NCI-H2196 treated with DMSO at 0.1 percent for 48 hours (cell line): Measurements from ENCODE around the gene GMEB2.
"Not testable (repeated sequence)": the region's sequence is repeated elsewhere in the genome, so short reads cannot be mapped to it uniquely, and the experiment has no call there.

Experiments used
- DNase-seq: peaks from one replicate; lab custom pipeline; 2025; ENCODE audit not compliant: unreplicated experiment; lab: John Stamatoyannopoulos, UW

Gene GMEB2

DNA sequence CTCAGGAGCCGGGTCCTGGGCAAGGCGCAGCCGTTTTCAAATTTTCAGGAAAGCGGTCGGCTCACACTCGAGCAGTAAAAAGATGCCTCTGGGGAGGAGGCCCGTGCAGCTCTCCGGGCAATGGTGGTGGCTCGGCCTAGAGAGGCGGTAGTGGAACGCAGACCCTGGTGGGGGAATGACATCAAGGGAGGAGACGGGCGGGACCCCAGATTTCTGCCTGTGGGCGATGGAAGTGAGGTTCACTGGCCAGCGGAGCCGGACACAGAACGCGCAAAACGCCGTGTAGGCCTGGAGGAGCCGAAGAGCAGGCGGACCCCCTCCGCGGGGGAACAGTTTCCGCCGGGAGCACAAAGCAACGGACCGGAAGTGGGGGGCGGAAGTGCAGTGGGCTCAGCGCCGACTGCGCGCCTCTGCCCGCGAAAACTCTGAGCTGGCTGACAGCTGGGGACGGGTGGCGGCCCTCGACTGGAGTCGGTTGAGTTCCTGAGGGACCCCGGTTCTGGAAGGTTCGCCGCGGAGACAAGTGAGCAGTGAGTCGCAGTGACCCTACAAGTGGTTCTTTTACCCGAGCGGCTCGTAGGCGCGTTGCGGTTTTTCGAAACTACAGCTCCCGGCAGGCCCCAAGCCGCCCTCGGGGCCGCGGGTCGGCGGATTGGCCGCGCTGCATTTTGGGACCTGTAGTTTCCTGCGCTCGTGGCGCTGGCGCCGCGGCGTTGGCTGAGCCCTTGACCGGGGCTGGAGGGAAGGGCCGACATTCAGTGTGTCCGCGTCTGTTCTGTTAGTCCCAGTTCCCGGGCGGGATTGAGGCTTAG lies 31.2 kb upstream of the GMEB2 start, which contains the start of gene RTEL1:
Gene RTEL1, plus strand, starts transcription at position 376 of the 812 bp plus-strand sequence. CDS start 1,091 bp downstream, outside the sequence.
- DNase-seq = peak; percentile 78

DNA sequence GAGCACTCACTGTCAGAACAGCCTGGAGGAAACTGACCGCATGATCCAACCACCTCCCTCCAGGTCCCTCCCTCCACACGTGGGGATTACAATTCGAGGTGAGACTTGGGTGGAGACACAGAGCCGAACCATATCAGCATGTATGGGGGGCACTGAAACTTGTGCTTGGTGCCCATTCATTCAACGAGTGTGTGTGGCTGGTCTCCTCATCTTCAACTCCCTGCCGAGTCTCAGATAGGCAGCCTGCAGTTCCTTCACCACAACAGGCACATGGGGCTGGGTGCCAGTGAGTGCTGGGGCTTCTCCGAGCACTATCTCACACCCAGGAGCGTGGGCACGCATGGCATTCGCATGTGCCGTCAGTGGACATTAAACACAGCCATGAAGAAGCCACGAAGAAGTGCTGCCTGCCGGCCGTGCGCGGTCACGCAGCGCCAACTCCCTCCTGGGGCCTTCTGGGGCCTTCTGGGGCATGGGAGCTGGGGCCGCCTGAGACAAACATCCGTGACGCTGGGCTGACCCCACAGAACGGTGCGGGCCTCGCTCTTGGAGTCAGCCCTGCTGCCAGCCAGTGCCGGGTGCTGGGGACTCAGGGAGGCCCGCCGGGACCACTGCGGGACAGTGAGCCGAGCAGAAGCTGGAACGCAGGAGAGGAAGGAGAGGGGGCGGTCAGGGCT lies 30.5 kb upstream of the GMEB2 start:
- DNase-seq = no peak

DNA sequence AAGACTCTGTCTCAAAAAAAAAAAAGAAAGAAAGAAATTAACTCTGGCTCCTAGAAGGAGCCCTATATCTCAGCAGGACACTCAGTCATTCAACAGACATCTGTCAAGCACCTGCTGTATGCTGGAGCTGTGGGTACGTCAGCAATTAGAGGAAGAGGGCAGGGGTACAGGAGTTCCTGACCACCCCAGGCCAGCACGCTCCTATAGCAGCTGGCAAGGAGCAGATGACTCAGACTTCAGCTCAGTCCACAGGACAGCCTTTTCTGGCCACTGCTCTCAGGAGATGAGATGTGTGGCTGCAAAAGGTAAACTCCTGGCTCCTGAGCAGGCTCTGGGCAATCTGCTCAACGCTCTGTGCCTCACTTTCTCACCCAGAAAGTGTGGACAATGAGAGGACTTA lies 29.6 kb upstream of the GMEB2 start:
- no peak for DNase-seq

DNA sequence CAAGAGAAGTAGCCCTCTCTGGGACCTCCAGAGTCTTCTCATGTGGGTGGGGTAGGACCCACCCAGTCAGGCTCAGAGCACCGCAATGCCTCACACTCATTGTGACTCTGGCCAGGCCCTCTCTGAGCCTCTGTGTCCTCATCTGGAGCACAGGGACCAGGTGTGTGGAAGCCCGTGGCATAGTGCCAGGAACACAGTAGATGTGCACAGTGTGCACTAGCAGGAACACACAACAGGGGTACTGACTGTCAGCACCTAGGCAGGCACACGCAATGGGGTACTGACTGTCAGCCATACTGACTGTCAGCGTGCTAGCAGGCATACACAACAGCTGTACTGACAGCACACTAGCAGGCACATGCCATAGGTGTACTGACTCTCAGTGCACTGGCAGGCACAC lies 28.3 kb upstream of the GMEB2 start:
- DNase-seq = no peak

DNA sequence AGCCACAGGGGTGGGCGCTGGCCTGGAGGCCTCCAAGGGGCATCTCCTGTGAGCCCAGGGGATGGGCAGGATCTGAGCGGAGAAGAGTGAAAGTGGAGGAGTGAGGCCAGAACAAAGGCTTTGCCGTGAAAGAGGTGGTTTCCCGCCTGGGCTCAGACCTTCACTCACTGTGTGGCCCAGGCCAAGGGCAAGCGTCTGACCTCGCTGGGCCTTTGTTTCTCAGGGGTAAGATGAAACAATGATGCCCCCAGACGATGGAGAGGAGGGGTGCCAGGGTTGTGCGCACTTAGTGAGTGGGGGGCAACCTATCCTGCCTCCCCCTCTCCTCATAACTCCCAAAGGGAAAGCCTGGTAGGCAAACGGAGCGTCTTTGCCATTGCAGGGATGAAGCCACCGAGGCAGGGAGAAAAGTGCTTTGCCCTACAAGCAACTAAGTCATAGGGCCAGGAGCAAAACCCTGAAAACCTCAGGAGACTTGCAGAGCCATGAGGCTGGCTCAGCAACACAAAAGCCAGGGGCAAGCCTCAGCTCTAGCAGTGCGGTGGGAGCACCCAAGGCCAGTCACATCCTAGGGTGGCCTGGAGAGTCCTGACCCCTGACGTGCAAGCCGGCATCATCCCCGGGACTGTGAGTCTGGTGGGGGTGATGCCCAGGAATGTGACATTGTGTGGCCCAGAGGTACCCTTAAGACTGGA lies 27.2 kb upstream of the GMEB2 start:
- no peak for DNase-seq

DNA sequence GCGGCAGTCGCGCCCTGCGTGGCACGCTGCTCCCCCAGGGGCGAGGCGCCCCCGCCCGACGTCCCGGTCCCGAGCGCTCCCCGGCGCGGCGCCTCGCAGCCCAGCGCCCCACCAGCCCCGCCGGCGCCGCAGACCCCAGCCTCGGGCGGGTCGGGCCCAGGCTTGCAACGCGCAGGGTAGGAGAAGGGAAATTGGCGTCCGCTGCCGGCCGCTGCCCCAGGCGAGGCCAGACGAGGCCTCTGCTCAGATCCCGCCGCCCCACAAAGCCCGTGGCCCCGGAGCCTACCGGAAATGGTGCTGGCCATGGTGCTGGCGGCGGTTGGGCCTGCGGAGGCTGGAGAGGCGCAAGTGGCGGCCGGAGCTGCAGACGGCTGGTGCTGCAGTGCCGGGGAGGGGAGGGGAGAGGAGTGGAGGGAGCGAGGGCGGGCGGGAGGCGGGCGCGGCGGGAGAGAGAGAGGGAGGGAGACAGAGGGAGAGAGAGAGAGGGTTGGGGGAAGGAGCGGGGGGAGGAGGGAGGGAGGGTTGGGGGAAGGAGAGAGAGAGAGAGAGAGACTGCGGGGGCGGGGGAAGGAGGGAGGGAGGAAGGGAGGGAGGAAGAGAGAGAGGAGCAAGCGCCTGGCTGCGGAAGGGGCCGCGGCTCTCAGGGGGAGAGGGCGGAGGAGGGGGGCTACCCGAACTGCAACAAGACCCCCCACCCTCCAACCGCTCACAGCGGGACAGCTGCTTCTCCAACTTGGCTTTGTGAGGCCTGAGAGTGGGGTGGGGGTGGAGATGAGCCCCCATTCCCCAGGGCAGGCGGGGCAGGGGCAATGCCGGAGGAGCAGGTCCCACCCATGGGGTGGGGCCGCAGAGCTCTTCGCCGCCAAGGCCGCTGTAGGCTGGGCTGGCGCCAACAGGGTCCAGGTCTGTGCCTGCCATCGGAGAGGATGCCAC lies 26.4 kb upstream of the GMEB2 start, which contains the start of gene STMN3:
Gene STMN3, minus strand, starts transcription at position 384 of the 933 bp plus-strand sequence. Its CDS starts 79 bp downstream, at position 305.
- peak; percentile 83 for DNase-seq

DNA sequence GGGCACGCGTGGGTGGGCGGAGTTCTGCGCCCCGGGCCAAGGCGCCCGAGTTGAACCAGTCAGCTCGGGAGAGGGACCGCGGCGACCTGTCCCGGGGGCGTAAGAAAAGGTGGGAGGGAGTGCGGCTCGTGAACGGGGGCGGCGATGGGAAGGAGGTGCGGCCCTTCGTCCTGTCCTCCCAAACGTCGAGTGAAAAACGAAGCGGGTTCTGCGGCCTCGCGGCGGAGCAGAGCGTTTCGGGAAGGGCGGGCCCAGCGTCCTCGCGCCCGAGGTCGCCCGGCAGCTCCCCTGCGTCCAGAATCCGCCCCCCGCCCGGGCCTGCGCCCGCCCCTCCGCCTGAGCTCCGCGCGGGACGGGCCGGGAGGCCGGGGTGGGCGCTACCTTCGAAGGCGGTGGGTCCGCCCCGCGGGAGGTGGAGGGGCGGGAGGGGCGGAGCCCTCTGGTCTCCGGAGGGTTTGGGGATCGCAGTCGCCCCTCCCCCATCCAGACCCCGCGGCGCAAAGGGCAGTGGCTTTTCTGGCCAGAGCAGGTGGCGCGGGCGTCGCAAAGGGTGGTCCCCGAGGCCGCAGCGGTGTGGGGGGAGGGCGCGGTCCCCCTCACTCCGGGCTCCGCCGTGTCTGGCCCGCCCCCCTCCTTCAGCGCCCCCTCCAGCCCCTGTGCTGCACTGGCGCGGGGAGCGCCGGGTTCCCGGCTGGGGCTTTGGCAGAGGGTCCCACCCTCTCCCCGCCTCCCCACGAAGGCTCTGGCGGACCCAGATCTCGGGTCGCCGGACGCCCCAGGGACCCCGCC lies 25.5 kb upstream of the GMEB2 start:
- DNase-seq = no peak

DNA sequence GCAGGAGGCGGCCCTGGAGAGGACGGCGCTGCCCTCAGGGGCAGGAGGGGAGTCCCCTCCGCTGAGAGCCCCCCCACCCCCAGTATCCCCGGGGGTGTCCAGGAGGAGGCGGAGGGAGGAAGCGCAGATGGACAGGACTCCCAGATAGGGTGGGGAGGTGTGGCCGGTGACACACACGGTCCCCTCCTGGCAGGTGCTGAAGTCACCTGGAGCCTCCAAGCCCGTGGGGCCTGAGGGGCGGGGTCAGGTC lies 25.0 kb upstream of the GMEB2 start:
- no peak for DNase-seq

DNA sequence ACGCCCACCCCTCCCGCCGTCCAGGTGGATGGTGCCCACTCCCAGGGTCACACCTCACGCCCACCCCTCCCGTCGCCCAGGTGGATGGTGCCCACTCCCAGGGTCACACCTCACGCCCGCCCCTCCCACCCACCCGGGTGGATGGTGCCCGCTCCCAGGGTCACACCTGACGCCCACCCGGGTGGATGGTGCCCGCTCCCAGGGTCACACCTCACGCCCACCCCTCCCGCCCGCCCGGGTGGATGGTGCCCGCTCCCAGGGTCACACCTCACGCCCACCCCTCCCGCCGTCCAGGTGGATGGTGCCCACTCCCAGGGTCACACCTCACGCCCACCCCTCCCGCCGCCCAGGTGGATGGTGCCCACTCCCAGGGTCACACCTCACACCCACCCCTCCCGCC lies 23.6 kb upstream of the GMEB2 start:
- DNase-seq = not testable (repeated sequence)

DNA sequence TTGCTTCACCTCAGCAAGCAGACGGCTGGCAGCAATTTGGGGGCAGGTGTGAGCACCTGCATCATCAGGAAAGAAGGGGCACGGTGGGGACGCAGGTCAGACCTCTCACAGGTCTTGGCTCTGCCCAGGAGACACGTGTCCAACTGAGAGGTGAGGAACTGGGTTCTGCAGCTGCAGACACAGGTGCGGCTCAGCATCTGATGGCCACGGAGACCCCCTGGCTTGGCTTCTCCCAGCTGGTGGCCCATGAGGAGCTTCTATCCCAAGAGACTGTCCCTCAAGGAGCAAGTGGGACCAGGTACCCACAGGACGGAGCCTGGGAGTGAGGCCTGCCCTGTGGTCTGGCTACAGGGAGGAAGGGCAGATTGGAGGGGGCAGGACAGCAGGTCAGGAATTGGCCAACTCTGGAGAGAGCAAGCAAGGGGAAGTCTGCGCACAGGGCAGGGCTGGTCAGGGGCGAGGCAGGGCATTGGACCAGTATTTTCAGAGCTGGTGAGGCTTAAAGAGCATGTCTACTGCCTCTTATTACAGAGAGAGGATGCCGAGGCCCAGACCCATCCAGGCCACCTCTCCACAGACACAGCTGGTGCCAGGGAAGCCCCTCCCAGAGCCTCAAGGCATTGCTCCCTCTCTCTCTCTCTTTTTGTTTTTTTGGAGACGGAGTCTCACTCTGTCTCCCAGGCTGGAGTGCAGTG lies 22.1 kb upstream of the GMEB2 start:
- no peak for DNase-seq

DNA sequence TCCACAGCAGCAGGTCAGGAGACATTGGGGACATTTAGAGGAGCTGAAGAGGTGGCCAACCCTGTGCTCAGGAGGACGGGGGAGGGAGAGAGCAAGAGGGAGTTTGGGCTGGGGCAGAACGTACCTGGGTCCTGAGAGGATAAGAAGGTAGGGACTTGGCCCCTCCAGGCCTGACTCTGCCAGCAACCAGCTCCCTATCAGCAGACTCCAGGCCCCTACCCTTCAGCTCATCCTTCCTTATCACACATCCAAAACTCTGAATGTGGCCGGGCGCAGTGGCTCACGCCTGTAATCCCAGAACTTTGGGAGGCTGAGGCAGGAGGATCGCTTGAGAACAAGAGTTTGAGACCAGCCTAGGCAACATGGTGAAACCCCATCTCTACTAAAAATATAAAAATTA lies 21.3 kb upstream of the GMEB2 start:
- DNase-seq = no peak

DNA sequence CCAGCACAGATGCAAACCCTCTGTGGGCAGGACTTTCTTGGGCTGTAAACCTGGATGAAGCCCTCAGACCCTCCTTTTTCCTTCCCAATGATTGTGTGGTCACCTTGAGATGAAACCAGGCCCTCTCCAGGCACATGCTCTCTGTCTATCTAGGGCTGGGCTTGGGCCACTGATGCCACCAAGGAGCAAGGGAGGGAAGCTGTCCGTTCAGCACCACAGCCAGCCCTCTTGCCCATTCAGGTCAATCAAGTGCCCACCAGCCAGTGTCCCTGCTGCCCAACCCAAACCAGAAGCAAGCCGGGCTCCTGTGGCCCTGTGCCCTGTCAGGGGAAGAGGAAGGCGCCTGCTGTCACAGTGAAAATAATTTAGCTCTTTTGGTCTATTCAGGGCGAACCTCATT lies 18.3 kb upstream of the GMEB2 start:
- no peak for DNase-seq

DNA sequence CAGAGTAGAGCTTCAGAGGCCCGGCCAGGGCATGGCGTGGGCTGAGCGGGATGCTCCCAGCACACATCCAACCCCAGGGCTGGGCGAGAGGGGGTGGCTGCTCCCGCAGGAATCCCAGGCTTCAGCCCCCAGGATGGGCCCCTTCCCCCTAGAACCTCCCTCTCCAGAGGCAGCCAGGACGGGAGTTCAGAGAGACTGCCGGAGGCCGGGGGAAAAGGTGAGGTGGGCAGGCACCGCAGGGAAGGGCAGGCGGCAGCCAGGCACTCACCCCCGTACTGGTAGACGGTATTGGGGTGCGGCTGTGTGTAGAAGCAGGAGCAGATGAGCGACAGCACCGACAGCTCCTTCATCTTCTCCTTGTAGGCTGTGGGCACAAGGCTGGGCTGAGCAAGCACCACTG lies 17.0 kb upstream of the GMEB2 start:
- no peak for DNase-seq

DNA sequence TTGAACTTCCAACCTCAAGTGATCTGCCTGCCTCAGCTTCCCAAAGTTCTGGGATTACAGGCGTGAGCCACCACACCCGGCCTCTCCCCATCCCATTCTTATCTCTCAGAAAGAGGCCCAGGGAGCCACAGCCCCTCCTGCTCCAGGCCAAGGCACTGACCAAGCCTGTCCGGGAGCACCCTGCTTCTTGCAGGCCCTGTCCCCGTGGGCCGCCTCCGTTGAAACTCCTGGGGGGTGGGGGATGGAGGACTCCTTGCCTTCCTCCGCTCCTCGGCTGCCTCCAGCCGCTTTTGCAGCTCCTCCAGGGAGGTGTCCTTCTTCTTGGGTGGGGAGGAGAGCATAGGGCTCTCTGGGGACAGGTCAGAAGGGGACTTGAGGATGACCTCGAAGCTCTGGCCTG lies 16.6 kb upstream of the GMEB2 start:
- DNase-seq = no peak

DNA sequence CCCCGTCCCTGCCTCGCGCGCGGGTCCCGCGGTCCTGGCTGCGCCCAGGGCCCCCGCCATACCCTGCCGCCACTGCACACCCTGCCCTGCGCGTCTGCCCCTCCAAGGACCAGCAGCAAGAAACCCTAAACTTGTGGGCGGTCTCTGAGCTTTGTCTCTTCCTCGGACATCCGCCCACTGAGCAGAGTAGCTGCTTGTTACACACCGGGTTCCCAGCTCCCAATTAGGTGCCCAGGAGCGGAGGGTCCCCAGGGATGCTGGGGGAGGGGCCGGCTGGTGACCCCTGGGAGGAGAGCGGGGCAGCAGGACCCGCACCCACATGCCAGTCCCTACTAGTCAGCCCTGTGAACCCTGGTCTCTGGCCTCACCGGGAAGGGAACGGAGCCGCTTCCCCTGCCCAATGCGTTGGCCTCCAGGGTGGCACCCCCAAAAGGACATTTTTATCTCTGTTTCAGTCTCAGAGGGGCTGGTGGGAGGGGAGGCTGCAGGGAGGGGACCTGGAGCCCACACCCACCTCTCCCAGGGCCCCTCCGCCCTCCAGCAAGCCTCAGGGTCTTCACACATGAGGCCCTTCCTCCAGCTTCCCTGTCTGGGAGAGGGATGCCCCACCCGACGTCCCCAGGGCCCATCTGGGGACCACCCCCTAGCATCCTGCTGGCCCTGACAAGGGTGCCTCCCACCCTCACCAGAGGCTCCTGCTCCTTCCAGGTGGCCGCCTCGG lies 15.8 kb upstream of the GMEB2 start:
- no peak for DNase-seq

DNA sequence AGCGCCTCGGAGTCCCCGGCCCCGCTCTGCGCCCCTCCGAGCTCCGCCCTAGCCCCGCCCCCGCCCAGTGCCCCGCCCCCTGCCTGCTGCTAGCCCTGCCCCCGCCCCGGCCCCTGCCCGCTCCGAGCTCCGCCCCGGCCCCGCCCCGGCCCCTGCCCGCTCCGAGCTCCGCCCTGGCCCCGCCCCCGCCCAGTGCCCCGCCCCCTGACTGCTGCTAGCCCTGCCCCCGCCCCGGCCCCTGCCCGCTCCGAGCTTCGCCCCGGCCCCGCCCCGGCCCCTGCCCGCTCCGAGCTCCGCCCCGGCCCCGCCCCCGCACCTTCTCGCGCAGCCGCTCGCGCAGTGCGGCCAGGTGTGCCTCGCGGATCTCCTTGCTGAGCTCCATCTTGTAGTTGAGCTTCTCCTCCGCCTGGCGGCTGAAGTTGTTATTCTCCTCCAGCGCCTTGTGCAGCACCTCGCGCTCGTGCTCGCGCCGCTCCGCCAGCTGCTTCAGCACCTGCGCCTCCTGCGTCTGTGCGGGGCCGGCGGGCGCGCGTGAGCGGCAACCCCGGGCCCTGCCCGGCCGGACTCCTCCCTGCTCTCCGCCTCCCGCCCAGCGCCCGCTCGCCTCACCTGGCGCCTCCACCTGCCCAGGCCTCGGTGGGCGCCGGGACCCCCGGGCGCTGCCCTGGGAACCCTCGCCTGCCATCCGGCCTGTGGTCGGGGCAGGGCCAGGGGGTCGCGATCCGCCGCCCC lies 15.1 kb upstream of the GMEB2 start:
- peak; percentile 92 for DNase-seq

DNA sequence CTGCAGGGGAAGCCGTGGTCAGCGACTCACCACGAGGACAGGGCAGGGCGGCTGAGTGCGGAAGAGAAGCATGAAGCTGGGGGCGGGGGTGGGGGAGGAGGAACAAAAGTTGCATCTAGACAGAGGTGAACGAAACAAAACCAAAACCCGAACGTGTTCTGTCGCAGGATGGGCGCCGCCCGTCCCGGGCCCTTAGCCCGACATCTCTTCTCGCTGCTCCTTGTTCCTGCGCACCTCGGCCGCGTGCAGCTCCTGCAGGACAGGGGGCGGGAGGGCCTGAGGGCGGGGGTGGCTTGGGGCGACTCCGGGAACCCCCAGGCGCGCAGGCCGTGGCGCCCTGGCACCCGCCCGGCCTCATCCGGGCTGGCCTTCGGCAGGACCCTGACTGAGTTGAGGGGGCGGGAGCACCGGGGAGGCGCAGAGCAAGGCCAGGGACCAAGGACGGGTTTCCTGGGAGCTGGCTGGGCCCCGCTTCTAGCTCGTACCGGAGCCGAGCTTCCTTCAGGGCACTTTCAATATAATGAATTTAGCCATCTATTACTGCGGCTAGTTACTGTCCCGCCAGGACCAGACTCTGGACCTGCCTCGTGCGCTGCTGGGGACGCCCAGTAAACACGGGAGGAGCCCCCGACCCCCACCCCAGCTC lies 14.4 kb upstream of the GMEB2 start:
- no peak for DNase-seq

DNA sequence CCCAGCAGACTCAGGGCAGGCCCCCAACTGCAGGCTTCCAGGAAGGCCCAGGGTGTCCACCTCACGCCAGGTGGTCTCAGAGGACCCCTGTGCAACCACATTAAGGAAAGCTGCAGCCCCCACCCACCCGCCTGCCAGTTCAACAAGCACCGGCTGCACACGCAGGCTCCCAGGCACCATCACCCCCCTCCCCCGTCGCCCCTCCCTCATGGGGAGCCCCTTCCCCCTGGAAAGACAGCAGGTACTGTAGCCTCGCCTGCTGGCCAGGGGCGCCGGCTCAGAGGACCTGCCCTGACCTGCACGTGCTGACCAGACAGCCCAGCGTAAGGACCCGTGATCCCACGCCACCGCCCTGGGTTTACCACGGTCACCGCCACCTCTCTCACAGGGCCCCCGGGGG lies 13.8 kb upstream of the GMEB2 start:
- DNase-seq = not testable (repeated sequence)
